DMS53 treated with DMSO at 0.1 percent for 48 hours (cell line): ENCODE results near the gene NPY4R2.
"Not testable (repeated sequence)": the region's sequence is repeated elsewhere in the genome, so short reads cannot be mapped to it uniquely, and the experiment has no call there.

Source experiments
- DNase-seq: peaks from one replicate; lab custom pipeline; 2025; ENCODE audit not compliant: unreplicated experiment; lab: John Stamatoyannopoulos, UW

Gene NPY4R2, protein sequence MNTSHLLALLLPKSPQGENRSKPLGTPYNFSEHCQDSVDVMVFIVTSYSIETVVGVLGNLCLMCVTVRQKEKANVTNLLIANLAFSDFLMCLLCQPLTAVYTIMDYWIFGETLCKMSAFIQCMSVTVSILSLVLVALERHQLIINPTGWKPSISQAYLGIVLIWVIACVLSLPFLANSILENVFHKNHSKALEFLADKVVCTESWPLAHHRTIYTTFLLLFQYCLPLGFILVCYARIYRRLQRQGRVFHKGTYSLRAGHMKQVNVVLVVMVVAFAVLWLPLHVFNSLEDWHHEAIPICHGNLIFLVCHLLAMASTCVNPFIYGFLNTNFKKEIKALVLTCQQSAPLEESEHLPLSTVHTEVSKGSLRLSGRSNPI

DNA sequence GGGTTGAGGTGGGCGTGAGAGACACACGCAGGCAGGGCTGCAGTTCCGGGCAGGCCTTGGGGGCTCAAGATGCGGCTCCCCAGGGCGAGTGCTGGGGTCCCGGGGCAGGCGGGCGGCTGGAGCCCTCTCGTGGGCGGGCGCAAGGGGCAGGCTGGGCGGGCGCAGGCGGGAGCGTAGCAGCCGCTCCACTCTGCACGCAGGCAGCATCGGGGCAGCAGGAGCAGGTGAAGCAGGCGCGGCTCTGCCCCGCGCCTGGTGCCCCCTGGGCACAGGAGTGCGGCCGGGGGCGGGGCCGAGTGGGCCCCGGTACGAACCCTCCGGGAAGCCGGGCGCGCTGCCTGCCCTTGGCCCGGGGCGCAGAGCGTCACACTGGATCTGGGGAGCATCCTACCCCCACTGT, at the start of gene NPY4R2:
Gene NPY4R2, plus strand, starts transcription at position 188 of the 400 bp plus-strand sequence. CDS start 3,326 bp downstream, outside the sequence.
- not testable (repeated sequence) for DNase-seq

DNA sequence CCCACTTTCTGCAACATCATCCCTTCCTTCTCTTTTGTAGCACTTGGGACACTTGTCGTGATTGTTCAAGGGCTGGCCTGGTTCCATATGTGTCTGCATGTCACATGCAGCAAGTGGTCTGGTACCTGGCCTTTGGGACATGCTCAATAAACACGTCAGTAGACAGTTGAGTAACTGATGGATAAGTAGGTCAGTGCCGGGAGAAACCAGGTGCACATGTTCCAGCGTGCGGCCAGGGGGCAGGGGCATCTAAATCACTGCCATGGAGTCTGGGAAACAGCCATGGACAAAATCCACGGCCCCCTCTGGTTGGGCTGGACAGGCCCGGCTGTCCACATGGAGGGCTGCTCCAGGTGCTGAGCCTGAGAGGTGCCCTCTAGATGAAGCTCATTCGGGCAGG, 47.6 kb upstream of the NPY4R2 start:
- DNase-seq: not testable (repeated sequence)

DNA sequence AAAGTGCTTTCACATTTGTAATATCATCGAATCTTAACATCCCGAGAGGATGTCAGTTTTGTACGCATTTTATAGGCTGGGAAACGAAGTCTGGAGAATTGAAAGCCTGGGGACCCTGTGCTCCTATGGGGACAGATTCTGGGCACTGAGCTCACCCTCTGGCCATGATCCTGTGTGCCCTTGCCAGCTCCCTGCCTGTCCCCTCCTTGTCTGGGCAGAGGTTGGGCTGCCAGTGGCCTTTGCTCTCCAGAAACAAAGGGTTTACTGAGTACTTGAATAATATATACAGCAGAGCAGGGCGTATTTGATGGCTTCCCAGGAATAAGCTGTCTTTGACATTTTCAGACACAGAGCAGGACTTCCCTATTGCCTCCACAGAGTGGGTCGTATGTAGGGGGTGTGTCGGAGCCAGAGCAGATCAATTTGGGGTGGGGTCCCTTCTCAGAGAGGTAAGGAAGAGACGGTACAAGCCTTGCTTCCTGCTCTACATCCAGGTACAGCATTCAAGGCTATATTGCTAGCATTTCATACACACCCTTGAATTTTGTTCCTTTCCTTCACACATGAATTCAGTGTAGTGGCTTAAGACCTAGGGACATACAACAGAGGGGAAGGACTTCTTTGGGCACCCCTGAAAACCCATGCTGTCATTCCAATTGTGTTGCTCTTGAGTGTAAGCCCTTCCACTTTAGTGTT, 46.8 kb upstream of the NPY4R2 start:
- not testable (repeated sequence) for DNase-seq

DNA sequence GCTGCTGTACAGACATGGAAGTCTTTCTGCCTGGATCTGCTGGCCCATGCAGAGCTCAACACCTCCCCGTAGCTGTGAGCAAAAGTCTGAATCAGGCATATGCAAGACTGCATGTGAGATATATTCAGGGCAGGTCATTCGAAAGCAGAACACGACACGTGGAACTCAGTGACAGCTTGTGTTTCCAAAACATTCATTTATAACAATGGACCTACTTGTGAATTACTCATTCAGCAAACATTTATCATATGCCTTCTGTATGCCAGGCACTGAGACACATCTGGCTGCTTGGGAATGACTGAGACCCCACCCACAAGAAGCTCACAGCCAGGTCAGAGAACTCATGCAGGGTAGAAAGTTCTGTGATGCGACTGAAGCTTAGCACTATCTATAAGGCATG, 46.2 kb upstream of the NPY4R2 start:
- DNase-seq: not testable (repeated sequence)

DNA sequence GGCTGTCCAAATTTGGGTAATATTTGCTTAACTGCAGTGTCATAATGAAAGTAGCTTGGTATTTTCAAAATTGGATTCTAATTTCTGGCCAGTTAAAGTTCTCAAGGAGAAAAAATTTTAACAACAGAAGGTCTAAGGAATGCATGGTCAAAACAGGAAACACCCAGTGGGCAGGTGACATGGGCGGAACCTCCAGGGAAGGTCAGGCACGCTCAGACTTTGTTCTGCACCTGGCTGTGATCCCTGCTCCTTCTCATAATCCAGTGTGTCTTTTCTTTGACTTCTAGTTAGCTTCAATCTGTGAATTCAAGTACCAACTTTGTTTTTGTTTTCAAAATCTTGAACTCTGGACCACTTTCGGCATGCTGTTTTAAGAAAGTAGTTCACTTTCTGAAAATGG, 34.2 kb upstream of the NPY4R2 start:
- DNase-seq: not testable (repeated sequence)

DNA sequence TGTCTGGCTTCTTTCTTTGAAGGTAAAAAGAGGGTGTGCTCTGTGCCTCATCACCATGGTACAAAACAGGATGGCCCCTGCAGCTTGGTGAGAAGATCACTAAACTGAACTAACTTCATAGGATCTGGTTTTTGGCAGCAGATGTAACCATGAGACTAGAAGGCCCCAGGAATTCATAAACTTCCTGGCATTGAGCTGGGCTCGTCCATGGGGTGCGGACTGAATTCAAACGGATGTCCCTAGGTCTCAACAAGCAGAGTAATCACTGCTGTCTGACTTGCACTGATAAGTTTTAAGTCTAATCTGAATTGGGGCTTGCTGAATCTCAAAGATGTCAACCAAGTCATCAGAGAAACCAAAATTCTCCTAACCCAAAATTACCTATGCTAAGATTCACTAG, 33.5 kb upstream of the NPY4R2 start:
- DNase-seq: not testable (repeated sequence)

DNA sequence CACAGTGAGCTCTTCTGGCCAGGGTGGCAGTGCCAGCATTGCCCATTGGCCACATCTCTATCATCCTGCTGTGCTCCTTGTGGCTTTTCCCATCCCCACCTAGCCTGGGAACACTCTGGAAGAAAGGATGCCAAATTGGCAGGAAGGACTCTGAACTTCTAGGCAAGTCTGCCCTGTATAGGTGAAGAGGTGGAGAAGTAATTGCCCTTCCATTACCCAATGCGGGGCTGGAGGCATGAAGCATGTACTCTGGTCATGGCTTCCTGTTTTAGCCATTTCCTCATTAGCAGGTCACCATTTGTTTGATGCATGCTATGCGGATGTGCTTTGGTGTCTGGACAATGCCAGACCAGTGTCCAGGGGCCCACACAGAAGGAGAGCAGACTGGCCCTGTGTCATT, 32.1 kb upstream of the NPY4R2 start:
- not testable (repeated sequence) for DNase-seq

DNA sequence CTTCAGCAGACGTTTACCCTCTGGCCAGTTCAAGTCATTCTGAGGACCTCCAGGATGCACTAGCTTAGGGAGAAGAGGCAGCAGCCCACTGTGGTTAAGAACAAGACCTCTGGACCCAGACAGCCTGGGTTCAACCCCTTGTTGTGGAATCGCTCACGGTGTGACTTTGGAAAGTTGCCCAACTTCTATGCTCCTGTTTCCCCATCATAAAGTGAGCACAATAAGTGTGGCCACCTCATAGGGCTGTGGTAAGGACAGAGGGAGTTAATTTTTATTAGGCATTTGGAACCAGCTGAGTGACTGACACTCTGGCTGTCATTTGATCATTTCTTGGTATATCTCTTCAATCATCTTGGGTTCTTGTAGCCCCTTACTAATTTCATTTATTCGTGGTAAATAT, 31.6 kb upstream of the NPY4R2 start:
- not testable (repeated sequence) for DNase-seq

DNA sequence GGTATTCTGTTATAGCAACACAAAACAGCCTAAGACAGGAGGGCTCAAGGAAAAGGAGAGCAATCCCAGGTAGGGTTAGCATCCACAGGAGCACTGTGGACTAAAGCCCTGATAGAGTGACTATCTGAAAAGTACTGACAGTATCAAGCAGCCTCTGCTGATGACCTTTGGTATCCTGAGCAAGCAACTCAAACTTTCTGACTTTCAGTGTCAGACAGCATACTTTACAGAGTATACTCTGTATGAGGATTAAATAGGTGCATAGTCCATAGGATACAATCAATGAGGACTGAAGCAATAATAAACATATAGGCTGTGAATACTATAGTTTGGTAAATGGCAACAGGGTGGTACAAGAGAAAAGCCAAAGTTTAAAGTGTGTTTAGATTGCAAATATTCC, 27.7 kb upstream of the NPY4R2 start:
- not testable (repeated sequence) for DNase-seq

DNA sequence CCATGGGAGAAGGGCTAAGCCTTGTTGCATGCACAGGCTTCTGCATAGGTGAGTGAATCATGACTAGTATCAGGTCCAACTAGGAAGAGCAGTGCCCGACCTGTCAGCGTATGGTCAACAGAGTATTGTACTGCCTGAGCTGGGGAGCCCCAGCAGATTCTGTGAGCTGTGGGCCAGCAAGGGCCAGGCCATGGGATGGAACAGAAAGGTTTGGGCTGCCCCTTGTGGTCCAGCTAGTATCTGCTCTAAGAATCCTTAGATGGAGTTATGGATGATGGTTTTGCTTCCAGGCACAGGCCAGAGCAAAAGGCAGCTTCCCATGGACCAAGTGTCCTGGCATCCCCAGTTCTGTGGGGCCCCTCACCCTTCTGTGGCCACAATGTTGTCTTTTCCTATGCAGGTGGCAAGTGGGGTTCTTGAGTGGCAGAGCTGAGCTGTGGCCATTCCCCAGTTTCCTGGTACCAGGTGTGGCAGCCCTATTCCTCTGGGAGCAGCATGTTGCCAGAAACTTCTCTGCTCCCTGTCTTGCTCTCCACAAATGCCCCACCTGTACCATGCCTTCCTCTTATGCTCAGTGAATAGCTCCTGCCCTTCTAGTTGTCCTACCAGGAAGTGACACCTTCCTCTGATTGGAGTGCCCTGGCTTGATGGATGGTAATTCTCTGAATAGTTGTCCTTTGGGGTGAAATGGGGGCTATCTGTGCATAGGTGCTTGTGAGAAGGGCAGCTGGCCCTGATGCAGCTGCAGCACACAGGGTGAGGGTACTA, 25.8 kb upstream of the NPY4R2 start:
- DNase-seq: not testable (repeated sequence)

DNA sequence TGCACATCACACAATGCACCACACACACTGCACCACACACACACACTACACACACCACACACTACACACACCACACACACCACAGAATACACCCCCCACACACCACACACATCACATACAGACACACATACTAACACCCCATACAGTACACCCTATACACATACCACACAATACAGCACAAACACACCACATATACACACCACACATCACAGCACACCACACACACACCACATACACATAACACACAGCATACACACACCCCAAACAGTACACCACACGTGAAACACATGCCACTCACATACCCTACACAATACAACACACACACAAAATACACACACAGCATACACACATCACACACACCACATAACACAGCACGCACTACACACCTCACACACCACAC, 23.9 kb upstream of the NPY4R2 start:
- not testable (repeated sequence) for DNase-seq

DNA sequence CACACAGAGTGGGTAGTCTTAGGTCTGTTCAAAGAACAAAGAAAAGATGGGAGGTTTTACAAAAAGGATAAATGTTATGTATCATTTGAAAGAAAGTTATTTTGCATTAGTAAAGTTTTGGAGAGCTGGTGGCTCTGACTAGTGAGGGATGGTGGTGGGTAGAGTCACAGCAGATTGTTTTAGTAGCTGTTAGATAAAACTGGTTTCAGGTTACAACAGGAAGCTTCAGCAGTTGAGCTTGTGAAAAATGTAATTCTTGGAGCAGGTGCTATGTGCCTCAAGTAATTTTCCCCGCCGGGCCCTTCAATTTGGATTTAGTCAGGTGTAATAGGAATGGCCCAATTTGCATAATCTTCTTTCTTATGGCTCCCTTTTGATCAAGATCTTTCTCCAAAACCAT, 20.6 kb upstream of the NPY4R2 start:
- DNase-seq: not testable (repeated sequence)

DNA sequence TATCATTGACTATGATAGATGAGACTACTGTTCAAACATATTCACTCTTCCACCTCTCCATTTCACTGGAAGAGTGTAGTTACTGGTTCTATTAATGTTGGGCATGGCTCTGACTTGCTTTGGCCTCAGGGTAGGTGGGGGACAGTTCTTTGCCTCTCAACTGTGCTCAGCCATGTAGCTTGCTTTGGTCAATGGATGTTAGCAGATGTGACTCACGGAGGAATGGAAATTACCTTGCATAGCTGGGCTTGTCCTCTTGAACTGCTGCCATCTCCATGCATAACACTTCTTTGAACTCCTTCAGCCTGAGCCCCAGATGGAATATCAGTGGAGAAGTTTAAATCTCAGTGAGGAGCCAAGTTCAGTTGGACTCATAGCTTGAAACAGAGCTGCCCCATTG, 9.1 kb upstream of the NPY4R2 start:
- not testable (repeated sequence) for DNase-seq

DNA sequence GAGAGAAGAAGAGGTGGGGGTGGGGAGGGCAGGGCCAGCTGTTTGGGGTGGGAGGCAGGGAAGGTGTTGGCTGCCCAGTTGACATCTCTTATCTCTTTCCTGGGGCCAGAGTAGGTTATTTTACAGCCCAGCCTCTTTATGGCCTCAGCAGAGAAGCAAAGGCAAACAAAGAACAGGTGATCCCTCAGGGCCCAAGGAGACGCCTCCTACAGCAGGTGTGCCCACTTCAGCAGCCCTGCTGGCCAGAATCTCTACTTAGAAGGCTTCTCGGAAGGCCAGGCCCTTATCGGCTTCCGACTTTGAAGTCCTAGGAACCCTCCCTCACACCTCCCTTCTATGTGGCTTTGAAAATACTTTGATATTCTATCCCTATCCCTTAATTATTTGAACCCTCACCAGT, 8.0 kb upstream of the NPY4R2 start:
- not testable (repeated sequence) for DNase-seq

DNA sequence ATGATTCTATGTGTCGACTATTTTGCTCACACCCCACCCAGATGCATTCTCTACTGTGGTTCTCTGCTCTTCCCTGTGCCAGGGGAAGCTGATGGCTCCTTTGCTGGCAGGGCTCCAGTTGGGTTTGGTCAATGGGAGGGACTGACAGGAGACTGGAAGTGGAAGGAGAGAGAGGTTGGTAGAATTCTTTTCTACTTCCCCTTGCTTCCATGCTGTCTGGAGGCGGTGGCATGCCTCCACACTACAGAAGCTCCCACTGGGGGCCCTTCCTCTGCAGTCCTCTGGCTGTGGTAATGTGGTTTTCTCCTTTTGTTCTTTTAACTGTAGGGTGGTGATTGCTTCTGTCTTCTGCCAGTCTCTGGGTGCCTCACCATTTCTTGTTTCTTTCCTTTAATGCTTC, 4.4 kb upstream of the NPY4R2 start:
- DNase-seq: not testable (repeated sequence)

DNA sequence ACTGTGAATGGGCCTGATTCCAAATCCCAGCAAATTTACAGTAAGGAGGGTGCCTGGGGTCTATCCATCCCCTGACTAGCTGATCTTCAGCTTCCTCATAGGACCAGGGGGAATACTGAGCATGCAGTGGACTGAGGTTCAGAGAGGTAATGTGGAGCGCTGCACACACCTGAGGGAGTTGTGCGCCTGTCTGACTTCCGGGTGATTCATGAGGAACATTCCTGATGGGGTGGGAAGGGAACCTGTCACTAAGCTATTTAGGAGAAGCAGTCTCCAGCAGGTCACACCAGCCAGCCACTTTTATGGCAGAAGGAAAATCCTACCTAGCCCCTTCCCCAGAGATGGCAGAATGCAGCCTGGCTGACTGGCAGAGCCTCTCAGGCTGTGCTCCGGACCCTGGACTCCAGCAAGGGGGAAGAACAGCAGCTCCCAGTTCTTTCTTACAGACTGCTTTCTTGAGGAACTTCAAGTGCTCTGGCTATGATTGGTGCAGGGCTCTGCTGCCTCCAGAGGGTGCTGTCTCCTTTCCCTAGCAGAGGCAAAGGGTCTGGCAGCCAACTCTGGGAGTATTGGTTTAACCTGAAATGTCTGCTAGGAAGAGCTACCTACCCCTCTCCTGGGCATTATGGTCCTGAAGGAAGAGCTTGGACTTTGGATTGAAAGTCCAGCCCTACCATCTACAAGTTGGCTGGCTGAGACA, 2.5 kb upstream of the NPY4R2 start:
- DNase-seq: not testable (repeated sequence)

DNA sequence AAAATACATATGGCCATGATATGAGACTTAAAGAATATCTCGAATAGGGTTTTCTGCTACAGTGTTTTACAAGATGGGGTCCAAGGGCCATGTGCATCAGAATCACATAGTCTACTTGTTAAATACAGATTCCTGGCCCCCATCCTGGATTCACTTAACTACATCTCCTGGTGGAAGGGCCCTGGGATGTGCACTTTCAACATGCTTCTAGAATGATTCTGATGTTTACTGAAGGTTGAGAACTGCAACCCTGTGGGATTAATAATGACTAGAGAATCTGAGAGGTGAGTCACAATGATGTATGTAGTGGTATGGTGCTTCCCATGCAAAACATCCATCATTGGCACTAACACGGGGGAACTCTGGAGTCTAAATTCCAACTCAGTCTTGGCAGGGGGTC, 2.1 kb downstream of the NPY4R2 start:
- DNase-seq: not testable (repeated sequence)

DNA sequence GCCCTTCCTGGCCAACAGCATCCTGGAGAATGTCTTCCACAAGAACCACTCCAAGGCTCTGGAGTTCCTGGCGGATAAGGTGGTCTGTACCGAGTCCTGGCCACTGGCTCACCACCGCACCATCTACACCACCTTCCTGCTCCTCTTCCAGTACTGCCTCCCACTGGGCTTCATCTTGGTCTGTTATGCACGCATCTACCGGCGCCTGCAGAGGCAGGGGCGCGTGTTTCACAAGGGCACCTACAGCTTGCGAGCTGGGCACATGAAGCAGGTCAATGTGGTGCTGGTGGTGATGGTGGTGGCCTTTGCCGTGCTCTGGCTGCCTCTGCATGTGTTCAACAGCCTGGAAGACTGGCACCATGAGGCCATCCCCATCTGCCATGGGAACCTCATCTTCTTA, 4.0 kb downstream of the NPY4R2 start:
- DNase-seq: not testable (repeated sequence)

DNA sequence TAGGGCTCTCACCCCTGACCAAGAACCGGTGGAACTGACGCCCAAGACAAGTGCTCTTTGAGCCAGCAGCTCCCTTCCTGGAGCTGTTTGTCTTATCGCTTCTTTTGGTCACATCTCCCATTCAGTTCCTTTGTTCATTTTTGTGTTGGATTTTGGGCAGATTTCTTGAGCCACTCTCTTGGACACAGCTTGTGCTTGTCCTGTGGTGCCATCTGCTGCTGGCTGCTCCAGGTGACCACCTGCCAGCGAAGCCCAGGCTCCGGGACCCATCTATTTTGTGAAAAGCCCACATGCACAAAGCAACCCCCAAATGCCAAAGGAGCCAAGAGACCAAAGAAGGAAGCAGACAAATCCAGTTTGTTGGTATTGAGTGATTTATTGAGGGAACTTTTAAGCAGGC, 6.2 kb downstream of the NPY4R2 start:
- not testable (repeated sequence) for DNase-seq

DNA sequence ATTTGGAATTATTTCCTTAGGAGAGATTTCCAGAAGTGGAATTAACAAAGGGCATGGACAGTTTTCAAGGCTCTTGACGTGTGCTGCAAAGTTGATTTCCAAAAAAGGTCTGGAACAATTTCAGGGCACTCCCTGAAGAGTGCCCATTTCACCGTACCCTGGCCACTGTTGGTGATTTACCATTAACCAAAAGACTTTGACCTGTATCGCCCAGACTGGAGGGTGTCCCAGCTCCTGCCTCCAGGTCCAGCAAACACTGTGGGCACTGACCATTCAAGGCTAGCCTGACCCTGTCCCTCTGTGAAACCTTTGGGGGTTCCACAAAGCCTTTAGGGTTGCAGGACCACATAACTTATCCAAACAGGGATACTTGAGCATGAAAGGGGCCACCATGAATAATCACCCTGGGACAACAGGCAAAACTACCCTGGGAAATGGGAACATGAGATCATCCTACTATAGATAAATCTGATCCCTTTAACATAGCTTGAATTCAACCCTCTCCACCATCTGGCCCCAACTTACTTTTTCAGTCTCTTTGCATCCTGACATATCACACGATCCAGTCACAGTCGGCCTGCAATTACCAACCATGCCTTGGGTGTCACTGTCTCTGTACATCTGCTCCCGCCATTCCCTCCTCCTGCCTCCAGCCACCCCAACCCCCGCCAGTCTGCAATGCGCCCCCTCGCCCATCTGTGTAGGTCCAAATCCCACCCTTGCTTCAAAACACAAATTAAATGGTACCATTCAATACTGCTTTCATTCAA, 8.9 kb downstream of the NPY4R2 start:
- DNase-seq: not testable (repeated sequence)
